Activated CD8-positive, alpha-beta memory T cell treated with anti-CD3 and anti-CD28 coated beads, Interleukin-2, amount 50 U/mL, for 1 hour (primary cell): Measurements from ENCODE around the gene TAS2R1.

Experiments
- DNase-seq: peaks from one replicate; pipeline ENCODE4 v3.0.0-alpha.2; 2020; ENCODE audit errors: extremely low read depth

Gene TAS2R1

DNA sequence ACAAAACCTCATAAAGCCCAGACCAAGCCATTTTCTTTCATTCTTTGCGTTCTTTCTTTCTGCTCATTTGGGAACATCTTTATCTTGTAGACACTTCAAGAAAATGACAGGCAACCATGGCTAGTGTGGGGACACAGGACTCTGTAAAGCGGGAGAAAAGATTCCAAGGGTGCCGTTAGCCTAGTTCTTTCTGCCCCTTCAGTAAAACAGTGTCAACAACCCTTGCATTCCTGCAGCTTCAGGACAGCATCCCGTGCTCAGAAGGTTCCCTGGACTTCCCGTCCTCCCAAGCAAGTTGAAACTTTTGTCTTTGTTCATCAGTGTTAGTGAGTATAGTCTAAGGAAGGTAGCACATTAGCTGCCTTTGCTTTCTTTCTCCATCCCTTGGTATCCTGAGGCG is 41.9 kb downstream of the TAS2R1 start:
- no peak for DNase-seq

DNA sequence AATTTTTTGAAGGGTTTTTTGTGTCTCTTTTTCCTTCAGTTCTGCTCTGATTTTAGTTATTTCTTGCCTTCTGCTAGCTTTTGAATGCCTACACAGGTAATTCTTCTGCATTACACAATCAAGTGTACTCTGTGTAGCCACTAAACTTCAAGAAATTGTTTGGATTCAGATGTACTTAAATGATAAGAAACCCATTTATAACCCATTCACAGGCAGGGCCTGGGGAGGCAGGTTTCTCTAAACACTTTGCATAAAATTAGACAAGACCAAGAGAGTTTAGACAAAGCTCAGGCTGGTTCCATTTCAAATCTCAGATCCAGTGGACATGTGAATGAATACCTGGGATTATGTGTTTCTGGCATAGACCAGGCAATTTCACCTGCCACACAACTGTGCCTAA is 43.0 kb downstream of the TAS2R1 start:
- DNase-seq: no peak

DNA sequence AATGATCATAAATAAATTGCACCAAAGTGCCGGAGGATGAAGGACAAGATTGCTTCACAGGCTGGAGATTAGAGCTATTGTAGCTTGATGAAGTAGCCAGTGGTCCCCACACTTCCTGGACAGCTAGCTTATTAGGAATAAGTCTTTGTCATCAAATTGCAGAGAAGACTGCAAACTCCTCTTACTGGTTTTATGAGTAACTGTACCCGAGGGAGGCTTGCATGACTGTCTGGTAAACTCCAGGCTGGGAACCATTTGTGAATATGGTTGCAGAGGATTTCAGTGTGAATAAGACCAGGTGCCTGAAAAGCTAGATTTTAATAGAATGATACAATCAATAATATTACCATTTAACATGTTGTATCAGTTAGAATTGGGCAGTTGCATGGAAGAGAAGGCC is 47.7 kb downstream of the TAS2R1 start:
- DNase-seq: no peak
